ENCODE results near the gene CDCA4. TPM values are rescaled to one million over a fixed set of nuclear protein-coding genes. Genes with fewer than 3 reads are reported as not detected.

The CDCA4 gene
- total RNA-seq, 6 experiments from 2014 or later: 11.6 to 20.3 (median 18.4) TPM

DNA sequence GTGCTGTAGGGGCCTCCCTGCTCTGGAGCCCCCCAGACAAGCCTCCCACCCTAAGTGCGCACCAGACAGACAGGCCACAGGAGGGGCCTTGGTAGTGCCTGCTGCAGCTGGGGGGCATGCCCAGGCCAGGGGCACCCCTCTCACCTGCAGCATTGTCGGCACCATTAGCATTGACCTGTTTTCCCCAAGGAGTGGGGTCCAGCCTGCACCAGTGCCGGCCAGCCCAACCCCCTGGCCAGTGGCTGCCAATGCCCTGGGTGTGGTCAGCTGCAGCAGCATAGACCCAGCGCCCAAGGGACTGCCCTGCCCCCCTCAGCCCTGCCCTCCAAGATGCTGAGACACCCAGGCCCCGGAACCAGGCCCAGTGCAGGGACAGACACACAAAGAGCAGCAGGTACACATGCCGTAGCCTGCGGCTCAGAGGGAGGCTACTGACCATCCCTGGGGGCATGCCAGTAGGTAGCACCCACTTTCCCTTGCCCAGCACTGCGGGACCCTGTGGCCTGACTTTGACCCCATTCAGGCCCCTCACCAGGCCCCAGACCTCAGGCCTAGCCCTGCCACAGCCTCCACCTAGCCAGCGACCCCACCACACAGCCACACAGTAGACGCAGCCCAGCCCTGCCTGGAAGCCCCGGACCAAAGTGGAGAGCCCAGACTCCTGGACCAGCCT, 43.7 kb downstream of the CDCA4 start:
- H3K27ac Mint-ChIP-seq: no peak overlapping the region
- H3K9me3 Mint-ChIP-seq: no peaks in the 10 kb centered on the region
- H3K36me3 Mint-ChIP-seq (ENCODE audit: low read depth): no peaks in the 10 kb centered on the region
- H3K4me1 Mint-ChIP-seq (ENCODE audit: low read depth): peaks cover 34% of the 10 kb centered on the region
- TF ChIP-seq, protein P1, sequence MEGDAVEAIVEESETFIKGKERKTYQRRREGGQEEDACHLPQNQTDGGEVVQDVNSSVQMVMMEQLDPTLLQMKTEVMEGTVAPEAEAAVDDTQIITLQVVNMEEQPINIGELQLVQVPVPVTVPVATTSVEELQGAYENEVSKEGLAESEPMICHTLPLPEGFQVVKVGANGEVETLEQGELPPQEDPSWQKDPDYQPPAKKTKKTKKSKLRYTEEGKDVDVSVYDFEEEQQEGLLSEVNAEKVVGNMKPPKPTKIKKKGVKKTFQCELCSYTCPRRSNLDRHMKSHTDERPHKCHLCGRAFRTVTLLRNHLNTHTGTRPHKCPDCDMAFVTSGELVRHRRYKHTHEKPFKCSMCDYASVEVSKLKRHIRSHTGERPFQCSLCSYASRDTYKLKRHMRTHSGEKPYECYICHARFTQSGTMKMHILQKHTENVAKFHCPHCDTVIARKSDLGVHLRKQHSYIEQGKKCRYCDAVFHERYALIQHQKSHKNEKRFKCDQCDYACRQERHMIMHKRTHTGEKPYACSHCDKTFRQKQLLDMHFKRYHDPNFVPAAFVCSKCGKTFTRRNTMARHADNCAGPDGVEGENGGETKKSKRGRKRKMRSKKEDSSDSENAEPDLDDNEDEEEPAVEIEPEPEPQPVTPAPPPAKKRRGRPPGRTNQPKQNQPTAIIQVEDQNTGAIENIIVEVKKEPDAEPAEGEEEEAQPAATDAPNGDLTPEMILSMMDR (IDR thresholded peaks at IDR 0.05): no peak
- no peaks in the 10 kb centered on the region; the same call in 1 of the 2 replicates for H3K27me3 Mint-ChIP-seq (ENCODE audit: insufficient read depth)
- peak overlapping the region; percentile 92 for H3K4me3 Mint-ChIP-seq
- no peak for DNase-seq

DNA sequence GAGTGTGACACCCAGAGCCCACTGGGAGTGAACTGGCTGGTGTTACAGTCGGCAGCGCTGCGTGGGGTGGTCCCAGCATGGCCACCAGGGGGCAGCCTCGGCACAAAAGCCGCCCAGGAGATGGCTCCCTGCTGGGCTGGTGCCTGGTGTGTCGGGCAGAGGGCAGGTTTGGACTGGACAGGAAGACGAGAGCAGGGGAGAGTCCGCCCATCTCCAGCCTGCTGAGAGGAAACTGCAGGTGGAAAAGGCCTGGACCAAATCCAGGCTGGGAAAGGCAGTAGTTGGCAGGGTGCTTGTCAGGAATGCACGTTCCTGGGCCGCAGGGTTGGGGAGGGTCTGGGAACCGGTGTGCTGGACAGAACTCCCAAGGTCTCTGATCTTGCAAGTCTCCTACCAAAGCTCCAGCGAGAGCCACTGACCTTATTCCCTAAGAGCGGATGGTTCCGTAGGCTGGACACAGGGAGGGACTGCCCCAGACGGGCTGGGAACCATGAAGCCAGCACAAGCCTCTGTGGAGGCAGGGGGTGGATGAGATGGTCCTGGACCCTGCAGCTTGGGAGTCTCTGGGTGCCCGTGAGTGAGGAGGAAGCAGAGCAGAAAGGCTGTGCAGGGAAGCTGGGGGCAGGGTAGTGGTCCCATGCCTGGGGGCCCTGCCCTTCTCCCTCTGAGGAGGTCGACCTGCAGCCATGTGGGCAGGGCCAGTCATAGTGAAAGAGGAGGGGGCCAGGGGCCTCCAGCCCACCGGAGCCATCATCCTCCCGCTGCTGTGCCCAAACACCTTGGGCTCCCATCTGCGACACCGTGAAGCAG, 44.5 kb downstream of the CDCA4 start:
- peaks cover 41% of the 10 kb centered on the region for H3K4me1 Mint-ChIP-seq (ENCODE audit: low read depth)
- H3K27me3 Mint-ChIP-seq (ENCODE audit: insufficient read depth): no peaks in the 10 kb centered on the region; the same call in 1 of the 2 replicates
- no peaks in the 10 kb centered on the region for H3K36me3 Mint-ChIP-seq (ENCODE audit: low read depth)
- peak overlapping the region; percentile 47 for H3K4me3 Mint-ChIP-seq
- DNase-seq: peak; percentile 71
- H3K27ac Mint-ChIP-seq: no peak overlapping the region
- H3K9me3 Mint-ChIP-seq: no peaks in the 10 kb centered on the region
- TF ChIP-seq, protein P1 (IDR thresholded peaks at IDR 0.05): peak; percentile 99

DNA sequence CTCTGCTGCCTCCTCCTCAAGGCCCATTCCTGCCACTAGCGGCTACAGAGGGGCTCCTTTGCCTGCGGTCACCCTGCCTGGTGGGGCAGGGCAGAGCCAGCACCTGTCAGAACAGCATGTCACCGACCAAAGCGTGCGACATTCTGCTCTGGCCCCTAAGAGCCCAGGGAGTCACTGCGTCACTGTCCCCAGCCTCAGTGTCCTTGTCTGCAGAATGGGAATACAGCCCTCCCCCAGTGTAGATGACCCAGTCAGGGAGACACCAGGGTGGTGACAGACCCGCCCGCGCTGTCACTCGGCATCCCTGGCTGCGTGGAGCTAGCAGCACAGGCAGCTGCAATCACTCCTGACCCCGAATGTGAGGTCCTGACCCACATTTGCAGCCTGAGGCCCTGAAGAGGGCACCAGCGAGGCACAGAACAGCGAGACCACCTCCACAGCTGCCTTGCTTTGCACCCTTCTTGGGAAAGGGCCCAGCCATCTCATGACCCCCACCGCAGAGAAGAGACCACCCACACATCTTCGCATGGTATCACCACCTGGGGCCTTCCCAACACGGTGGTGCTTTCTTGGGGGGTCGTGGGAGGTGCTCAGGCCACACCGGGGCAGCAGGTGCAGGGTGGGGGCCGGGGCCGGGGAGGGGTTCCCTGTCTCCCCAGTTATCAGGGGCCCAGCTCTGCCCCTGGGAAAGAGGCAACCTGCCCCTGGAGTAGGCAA, 45.2 kb downstream of the CDCA4 start:
- no peaks in the 10 kb centered on the region for H3K9me3 Mint-ChIP-seq
- no peak for DNase-seq
- no peak overlapping the region; the same call in 1 of the 2 replicates for H3K4me3 Mint-ChIP-seq
- no peaks in the 10 kb centered on the region for H3K36me3 Mint-ChIP-seq (ENCODE audit: low read depth)
- H3K27me3 Mint-ChIP-seq (ENCODE audit: insufficient read depth): no peaks in the 10 kb centered on the region; the same call in 1 of the 2 replicates
- H3K27ac Mint-ChIP-seq: no peak overlapping the region
- TF ChIP-seq, protein P1 (IDR thresholded peaks at IDR 0.05): no peak
- peaks cover 48% of the 10 kb centered on the region for H3K4me1 Mint-ChIP-seq (ENCODE audit: low read depth)

DNA sequence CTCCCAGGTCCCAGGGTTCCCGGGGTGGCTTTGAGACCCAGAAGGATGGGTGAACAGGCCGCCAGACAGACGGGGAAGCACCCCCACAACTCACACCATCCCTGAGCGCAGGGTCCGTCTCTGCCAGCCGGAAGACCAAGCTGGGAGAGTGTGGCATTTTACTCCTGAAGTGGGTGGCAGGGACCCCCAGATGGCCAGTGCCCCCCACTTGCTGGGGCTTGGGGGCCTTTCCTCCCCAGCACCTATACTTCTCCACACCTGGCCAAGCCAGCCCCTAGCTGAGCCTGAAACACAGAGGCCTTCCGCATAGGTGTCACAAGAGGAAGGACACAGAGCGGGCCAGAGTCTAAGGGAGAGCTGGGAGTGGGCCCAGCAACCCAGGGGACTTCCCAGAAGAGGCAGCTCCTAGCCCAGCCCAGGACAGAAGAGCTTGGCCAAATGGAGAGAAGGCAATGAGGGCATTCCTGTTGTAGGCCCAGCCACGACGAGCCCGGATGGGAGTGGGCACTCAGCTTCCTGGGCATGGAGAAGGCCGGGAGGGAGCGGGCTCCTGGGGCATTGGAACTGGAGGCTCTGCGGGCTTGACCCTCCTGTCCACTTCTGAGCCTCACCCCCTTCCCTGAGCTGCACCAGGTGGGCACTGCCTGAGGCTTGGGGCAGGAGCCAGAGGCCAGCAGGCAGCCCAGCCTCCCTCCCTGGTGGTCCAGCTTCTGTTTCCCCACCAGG, 46.1 kb downstream of the CDCA4 start:
- TF ChIP-seq, protein P1 (IDR thresholded peaks at IDR 0.05): no peak
- Mint-ChIP-seq H3K9me3 (no peaks in the 10 kb centered on the region), H3K27ac (peak overlapping the region; percentile 87), H3K4me1 (ENCODE audit: low read depth) (peaks cover 49% of the 10 kb centered on the region), H3K27me3 (ENCODE audit: insufficient read depth) (no peaks in the 10 kb centered on the region), H3K4me3 (peak overlapping the region; percentile 57), H3K36me3 (ENCODE audit: low read depth) (no peaks in the 10 kb centered on the region)
- no peak for DNase-seq

DNA sequence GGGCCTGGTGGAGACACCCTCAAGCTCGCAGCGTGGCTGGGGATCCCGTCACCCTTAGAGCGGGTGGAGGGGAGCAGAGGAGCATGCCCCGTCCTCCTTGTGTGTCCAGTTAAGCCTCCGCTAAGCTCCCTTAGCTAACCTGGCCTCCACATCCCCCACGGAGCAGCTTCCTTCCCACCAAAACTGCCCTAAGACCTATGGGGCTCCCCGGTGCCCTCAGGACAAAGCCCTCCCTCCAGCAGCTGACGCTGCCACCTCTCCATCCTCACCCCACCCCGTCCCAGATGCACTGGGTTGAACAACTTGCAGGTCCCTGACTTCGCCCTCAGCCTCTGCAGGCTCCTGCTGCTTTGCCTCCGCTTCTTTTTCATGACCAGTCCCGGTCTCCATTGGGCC, 46.7 kb downstream of the CDCA4 start:
- H3K4me1 Mint-ChIP-seq (ENCODE audit: low read depth): peaks cover 53% of the 10 kb centered on the region
- H3K4me3 Mint-ChIP-seq: peak overlapping the region; percentile 57
- no peak for DNase-seq
- TF ChIP-seq, protein P1 (IDR thresholded peaks at IDR 0.05): no peak
- H3K9me3 Mint-ChIP-seq: no peaks in the 10 kb centered on the region
- H3K27ac Mint-ChIP-seq: peak overlapping the region; percentile 87
- no peaks in the 10 kb centered on the region for H3K27me3 Mint-ChIP-seq (ENCODE audit: insufficient read depth)
- no peaks in the 10 kb centered on the region for H3K36me3 Mint-ChIP-seq (ENCODE audit: low read depth)
